ENCODE results near the gene ZNF433.
A peak's percentile ranks its signal among the peaks of the same experiment; 100 is the strongest.
"Not testable (repeated sequence)": the region's sequence is repeated elsewhere in the genome, so short reads cannot be mapped to it uniquely, and the experiment has no call there.

ZNF433 gene

DNA sequence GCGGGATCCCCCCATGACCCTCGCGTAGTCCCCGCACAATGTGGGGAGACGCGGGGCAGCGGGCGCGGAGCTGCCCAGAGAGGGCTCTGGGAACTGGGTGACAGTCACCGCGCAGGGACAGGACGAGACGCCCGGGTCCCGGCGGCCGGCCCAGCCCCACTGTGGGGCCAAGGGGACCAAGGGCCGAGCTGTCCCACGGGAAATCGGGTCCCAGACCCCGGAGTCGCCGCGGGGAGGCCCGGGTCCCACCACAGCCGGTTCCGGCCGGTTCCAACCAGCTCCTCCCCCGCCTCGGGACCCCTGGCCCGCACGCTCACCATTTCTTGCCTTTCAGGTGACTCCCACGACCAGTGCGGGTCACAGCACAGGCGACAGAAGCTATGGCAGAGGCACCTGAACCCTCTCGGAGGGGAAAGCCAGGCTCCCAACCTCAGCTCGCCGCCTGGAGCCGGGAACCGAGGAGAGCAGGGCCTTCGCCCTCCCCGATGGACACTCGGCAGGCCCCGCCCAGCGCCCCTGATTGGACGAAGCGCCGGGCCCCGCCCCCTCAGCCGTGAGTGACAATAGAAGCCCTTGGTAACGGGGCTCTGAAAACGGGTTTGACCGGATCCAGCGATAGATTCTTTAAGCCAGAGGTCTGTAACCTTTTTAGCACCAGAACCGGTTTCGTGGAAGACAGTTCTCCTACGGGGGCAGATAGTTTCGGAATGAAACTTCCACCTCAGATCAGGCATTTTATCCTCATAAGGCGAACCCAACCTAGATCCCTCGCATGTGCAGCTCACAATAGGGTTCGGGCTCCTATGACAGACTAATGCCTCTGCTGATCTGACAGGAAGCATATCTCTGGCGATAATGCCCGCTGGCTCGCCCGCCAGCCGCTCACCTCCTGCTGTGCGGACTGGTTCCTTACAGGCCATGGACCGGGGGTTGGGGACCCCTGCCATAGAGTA lies at the start of gene ZNF433:
Gene ZNF433, minus strand, starts transcription at position 460 of the 953 bp plus-strand sequence. Its CDS starts 140 bp downstream, at position 320.
- DNase-seq, result peak; percentile 72

DNA sequence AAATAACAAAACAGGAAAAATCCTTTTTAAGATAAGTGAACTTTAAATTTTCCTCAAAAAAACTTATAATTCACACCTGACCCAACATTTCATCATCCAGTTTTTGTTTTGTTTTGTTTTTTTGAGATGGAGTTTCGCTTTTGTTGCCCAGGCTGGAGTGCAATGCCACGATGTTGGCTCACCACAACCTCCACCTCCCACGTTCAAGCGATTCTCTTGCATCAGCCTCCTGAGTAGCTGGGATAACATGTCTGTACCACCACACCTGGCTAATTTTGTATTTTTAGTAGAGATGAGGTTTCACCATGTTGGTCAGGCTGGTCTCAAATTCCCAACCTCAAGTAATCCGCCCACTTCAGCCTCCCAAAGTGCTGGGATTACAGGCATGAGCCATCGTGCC lies 47.9 kb upstream of the ZNF433 start:
- not testable (repeated sequence) for DNase-seq

DNA sequence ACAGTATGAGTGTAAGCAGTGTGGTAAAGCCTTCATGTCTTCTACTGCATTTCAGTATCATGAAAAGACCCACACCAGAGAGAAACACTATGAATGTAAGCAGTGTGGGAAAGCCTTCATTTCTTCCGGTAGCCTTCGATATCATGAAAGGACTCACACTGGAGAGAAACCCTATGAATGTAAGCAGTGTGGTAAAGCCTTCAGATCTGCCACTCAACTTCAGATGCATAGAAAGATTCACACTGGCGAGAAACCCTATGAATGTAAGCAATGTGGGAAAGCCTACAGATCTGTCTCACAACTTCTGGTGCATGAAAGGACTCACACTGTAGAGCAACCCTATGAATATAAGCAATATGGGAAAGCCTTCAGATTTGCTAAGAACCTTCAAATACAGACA lies 41.9 kb upstream of the ZNF433 start:
- no peak for DNase-seq

DNA sequence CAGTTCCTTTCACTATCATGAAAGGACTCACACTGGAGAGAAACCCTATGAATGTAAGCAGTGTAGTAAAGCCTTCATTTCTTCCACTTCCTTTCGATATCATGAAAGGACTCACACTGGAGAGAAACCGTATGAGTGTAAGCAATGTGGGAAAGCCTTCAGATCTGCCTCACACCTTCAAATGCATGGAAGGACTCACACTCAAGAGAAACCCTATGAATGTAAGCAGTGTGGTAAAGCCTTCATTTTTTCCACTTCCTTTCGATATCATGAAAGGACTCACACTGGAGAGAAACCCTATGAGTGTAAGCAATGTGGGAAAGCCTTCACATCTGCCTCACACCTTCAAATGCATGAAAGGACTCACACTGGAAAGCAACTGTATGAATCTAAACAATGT lies 40.9 kb upstream of the ZNF433 start:
- not testable (repeated sequence) for DNase-seq

DNA sequence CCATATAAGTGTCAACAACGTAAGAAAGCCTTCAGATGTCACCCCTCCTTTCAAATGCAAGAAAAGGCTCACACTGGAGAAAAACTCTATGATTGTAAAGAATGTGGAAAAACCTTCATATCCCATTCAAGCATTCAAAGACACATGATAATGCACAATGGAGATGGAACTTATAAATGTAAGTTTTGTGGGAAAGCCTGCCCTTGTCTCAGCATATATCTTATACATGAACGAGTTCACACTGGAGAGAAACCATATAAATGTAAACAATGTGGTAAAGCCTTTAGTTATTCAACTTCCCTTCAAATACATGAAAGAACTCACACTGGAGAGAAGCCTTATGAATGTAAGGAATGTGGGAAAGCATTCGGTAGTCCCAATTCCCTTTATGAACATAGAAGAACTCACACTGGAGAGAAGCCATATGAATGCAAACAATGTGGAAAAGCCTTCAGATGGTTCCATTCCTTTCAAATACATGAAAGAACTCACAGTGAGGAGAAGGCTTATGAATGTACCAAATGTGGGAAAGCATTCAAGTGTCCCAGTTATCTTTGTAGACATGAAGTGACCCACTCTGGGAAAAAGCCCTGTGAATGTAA lies 40.2 kb upstream of the ZNF433 start:
- no peak for DNase-seq

DNA sequence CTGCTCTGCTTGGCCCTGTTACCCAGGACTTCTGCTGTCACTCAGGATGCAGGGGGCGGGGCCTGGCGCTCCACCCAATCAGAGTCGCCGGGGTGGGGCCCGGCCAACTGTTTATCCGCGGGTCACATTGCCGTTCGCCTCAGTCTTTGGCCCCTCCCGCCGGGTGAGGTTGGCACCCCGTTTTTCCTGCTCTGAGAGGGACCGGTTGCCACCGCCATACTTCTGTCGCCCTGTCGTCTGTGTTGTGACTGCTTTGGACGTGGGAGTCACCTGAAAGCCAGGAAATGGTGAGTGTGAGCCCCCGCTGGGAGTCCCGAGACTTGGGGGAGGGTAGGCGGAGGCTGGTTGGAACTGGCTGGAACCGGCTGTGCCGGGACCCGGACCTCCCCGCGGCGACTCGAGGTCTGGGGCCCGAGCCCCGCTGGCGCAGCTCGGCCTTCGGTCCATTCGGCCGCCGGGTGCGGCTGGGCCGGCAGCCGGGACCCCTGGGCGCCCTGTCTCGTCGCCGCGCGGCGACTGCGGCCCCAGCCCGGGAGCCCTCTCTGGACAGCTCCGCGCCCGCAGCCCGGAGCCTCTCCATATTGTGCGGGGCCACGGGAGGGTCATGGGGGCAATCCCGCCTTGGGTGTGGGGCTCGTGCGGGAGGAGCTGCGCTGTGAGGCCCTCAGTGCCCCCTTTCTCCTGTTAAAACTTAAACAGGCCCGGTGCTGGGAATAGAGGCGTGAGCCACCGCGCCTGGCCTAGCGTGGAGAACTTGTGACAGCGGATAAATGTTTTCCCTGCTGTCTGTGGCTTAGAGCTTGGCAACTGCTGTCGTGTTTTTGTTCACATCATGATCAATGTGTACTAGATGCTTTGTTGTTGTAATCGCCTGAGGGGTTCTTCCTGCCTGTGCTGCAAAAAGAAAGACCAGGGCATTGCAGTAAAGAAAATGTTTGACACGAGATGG lies 29.4 kb upstream of the ZNF433 start, which contains the start of gene ZNF844:
Gene ZNF844, plus strand, starts transcription at position 142 of the 949 bp plus-strand sequence. Its CDS starts 143 bp downstream, at position 285.
- DNase-seq, result peak; percentile 86

DNA sequence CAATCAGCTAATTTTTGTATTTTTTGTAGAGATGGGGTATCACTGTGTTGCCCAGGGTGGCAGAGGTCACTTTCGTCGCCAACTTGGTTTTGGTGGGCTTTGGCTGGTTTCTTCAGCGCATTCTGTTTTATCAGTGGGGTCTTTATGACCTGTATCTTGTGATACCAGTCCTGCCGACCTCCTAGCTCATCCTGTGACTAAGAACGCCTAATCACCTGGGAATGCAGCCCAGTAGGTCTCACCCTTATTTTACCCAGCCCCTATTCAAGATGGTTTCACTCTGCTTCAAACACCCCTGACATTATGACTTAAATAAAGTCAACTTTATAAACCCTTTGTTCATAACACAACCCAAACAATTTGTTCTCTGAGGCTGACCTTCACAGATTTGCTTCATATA lies 20.3 kb upstream of the ZNF433 start:
- no peak for DNase-seq

DNA sequence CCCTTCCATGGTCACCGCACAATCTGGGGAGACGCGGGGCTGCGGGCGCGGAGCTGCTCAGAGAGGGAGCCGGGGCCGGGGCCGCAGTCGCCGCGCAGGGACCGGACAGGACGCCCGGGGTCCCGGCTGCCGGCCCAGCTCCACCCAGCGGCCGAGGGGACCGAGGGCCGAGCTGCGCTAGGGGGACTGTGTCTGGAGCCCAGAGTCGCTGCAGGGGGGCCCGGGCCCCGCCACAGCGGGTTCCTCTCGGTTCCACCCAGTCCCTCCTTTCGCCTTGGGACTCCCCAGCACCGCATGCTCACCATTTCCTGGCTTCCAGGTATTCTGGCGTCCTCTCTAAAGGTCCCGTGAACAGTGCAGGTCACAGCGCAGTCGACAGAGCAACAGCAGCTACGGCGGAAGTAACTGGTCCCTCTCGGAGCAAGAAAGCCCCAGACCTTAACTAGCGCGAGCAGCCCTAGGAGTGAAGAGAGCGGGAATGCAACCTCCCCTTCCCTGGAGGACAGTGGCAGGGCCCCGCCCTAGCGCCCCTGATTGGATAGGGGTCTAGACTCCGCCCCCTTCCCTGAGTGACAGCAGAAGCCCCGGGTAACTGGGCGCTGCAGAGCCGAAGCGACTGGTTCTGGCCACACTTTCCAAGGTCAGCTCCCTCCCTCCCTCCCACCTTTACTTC lies 17.2 kb upstream of the ZNF433 start, which contains the start of gene ZNF878:
Gene ZNF878, minus strand, starts transcription at position 465 of the 673 bp plus-strand sequence. Its CDS starts 160 bp downstream, at position 305.
- peak; percentile 59 for DNase-seq

DNA sequence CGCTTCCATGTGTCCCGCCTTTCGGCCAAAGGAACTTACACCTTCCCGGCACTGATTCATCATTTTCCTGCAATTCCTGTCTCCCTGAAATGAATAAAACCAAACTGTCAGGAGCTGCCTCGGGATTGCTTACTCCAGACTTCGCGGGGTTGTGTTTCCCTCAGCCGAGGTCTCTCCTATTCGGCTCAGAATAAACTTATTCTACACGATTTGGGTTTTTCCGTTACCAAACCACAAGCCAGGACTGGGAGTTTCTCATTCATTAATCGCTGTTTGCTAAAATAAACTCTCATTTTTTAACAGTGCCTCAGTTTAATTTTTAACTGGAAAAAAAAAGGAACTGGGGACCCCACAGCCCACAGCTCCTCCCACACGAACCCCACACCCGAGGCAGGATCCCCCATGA lies 16.6 kb upstream of the ZNF433 start:
- DNase-seq, result no peak

DNA sequence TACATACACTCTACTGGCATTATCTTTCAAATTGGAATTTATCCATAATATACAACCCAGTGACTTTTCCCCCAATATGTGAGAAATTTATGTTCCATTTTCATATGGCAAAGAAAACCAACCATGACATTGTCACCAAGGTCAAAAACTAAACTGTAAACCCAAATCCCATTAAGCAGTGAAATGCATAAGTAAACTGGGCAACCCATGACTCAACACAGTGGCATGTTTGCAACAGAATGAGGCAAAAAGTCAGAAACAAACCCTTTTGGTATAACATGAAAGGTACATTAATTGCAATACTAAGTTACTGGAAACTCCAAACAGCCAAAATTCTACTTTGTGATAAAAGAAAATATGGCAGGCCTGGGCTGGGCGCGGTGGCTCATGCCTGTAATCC lies 12.4 kb upstream of the ZNF433 start:
- DNase-seq, result no peak

DNA sequence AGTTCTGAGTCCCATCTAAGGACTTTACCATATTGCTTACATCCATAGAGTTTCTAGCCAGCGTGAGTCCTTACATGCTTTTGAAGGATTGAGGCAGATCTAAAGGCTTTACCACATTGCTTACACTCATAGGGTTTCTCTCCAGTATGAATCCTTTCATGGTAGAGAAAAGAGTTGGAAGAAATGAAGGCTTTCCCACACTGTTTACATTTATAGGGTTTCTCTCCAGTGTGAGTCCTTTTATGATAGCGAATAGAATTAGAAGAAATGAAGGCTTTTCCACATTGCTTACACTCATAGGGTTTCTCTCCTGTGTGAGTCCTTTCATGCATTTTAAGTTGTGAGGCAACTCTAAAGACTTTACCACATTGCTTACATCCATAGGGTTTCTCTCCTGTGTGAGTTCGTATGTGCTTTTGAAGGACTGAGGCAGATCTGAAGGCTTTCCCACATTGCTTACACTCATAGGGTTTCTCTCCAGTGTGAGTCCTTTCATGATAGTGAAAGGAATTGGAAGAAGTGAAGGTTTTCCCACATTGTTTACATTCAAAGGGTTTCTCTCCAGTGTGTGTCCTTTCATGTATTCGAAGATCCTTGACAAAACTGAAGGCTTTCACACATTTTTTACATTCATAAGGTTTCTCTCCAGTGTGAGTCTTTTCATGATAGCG lies 8.4 kb upstream of the ZNF433 start:
- DNase-seq, result no peak

DNA sequence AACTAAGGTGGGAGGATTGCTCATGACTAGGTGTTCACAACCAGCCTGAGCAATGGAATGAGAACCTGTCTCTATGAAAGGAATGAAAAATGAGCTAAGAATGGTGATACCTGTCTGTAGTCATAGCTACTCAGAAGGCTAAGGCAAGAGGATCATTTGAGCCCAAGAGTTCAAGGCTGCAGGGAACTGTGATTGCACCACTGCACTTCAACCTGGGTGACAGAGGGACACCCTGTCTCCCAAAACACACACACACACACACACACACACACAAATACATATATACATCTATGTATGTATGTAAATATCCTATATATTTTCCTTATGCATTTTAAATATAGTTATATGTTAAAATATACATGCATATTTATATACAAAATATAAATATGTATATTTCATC lies 7.4 kb upstream of the ZNF433 start:
- DNase-seq, result no peak

DNA sequence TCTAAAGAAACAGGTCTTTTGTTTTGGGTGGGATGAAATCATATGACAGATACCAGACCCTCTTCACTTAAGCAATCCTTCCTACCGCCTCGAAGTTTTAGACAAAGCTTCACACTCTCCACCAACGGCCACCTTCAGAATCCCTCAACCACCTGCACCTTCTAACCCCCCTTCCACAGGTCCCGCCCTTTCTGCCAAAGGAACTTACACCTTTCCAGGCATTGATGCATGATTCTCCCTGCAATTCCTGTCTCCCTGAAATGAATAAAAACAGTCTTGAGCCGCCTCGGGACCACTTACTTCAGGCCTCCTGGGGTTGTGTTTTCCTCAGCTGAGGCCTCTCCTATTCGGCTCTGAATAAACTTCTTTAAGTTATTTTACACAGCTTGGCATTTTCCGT lies 859 bp downstream of the ZNF433 start:
- no peak for DNase-seq

DNA sequence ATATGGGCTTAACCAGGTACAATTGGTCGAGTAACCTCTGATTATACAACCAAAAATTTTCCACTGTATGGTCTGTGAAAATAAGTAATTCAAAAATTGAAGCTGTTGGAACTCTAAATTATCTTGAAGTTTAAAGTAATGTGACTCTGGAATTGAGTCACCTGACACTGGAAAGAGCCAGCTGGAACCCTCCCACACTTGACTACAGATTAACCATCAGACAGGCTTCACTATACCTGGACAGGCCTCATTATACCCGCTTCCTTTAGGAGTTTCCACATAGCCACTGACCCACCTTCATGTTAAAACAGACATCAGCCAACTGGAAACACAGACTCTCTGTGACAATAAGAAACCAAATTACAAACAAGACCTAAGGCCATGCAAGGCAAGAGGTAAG lies 1.3 kb downstream of the ZNF433 start:
- no peak for DNase-seq

DNA sequence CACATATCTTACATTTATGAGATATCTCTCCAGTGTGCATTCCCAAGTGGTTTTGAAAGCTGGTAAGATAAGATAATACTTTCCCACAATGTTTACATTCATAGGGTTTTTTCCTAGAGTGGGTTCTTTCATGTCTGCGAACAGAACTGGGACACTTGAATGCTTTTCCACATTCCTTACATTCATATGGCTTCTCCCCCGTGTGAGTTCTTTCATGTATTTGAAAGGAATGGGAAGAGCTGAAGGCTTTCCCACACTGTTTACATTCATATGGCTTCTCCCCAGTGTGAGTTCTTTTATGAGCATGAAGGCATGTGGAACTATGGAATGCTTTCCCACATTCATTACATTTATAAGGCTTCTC lies 19.7 kb downstream of the ZNF433 start:
- DNase-seq, result no peak

DNA sequence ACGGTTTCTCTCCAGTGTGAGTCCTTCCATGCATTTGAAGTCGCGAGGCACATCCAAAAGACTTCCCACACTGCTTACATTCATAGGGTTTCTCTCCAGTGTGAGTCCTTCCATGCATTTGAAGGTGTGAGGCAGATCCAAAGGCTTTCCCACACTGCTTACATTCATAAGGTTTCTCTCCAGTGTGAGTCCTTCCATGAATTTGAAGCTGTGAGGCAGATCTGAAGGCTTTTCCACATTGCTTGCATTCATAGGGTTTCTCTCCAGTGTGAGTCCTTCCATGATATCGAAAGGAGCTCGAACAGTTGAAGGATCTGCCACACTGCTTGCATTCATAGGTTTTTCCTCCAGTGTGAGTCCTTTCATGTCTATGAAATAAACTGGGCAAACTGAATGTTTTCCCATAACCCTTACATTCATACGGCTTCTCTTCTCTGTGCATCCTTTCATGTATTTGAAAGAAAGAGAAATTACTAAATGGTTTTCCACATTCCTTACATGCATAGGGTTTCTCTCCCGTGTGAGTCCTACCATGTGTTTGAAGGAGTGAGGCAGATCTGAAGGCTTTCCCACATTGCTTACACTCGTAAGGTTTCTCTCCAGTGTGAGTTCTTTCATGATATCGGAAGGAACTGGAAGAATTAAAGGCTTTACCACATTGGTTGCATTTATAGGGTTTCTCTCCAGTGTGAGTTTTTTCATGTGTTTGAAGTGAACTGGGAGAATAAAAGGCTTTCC lies 20.3 kb downstream of the ZNF433 start:
- DNase-seq, result no peak

DNA sequence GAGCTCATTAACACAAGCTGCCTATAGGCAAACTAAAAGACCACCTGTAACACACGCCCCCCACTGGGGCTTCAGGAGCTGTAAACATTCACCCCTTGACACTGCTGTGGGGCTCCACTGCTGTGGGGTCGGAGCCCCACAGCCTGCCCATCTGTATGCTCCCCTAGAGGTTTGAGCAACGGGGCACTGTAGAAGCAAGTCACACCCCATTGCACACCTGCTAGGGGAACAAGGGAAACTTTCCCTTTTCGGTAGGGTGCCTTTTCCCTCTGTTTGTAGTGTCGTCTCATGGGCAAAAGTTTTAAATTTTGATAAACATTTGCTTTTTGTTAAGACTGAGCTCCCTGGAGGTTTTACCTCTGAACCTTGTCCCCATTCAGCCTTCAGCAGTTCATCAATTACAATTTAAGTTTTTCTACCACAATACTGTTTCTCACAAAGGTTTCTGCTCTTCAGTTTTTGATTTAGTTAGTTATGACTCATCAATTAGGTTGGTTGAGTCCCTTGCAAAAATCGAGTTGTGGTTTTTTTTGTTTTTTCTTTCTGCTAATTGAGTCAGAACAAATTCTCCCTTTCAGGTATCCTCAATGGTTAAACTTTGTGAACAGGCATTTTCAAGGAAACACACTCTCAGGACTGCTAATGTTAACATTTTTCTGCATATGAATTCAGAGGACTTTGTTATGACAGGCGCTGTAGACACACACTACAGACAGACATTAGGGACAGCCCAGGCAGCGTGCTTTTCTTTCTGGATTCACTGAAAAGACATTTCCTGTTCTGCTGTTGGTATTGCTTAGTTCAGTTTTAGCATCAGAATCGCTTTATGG lies 35.1 kb downstream of the ZNF433 start:
- no peak for DNase-seq

DNA sequence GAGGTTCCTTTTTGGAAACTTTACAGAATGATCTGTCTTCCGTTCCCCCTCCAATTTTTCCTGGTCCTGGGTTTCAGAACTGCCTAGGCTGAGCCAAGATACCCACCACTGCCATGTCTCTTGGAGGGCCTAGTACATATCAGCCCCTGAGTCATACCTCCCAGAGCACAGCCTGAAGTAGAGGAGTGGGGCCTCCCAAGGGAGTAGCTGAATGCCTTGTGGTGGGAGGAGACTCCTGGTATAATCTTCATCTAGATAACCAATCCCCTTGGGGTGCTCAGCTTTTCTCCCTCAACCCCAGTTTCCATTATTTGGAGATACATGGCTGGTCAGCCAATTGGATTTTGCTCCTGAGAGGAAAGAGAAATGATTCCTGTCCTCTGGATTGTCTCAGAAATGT lies 40.3 kb downstream of the ZNF433 start:
- DNase-seq, result no peak

DNA sequence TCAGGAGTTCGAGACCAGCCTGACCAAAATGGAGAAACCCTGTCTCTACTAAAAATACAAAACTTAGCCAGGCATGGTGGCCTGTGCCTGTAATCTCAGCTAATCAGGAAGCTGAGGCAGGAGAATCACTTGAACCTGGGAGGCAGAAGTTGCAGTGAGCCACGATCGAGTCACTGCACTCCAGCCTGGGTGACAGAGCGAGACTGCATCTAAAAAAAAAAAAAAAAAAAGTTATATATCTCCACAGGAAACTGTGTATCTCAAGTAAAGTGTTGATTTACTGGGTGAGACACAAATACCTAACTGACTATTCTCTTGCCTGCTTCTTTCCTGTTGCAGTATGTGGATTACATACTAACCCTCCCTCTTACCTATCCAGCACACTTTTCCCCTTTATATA lies 43.6 kb downstream of the ZNF433 start:
- not testable (repeated sequence) for DNase-seq

DNA sequence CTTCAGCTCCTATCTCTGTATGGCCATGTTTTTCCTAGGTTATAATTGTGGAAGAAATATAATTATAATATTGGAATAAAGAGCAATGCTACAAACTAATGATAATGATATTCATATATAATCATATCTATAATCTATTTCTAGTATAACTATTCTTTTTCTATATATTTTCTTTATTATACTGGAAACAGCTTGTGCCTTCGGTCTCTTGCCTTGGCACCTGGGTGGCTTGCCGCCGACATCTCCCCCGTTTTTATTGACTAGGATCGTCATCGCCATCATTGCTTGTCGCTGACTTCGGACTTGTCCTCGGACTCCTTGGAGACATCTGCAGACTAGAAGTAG lies 46.4 kb downstream of the ZNF433 start:
- DNase-seq, result no peak

Data from CD4-positive, alpha-beta T cell treated with Interleukin-15 for 1 hour (primary cell).